Measurements from ENCODE around the gene LMO4. TPM values are rescaled to one million over a fixed set of nuclear protein-coding genes. Genes with fewer than 3 reads are reported as not detected.

LMO4 gene
- polyA plus RNA-seq (2013, experiment 1 of 4), result 80.6 TPM
- polyA plus RNA-seq (2013, experiment 2 of 4), result 79.9 TPM
- polyA plus RNA-seq (2013, experiment 3 of 4), result 76.9 TPM
- 90.1 TPM for polyA plus RNA-seq (2013, experiment 4 of 4)

- no peaks in the 10 kb centered on the region for H3K9me3 ChIP-seq (ENCODE audit: control insufficient read depth, low read length)
- H3K4me3 ChIP-seq (ENCODE audit: insufficient read depth, low read depth, low read length), result peak within 1 kb of the TSS; percentile 85
- WGBS, 2 experiments, result 0 to 1% methylated on average over 93 of the region's 93 CpGs
- H3K27ac ChIP-seq (ENCODE audit: insufficient read depth, low read depth, low read length, poor library complexity, severe bottlenecking), result peak within 1 kb of the TSS; percentile 95
- H3K4me1 ChIP-seq (ENCODE audit: control insufficient read depth, insufficient read depth, low read length), result peaks cover 19% of the 10 kb centered on the region
- no peaks in the 10 kb centered on the region for H3K27me3 ChIP-seq (ENCODE audit: control insufficient read depth, insufficient read depth, low read length, poor library complexity, severe bottlenecking)
- H3K36me3 ChIP-seq (ENCODE audit: control insufficient read depth, insufficient read depth, low read length), result no peaks in the 10 kb centered on the region
Observed at GRCh38 chr1:87328272-87329050, at the start of gene LMO4. Gene LMO4 (plus strand): TSS chr1:87328880. CDS start chr1:87332016, 3,136 bp downstream.

- Histone ChIP-seq H3K27ac (ENCODE audit: insufficient read depth, low read depth, low read length, poor library complexity, severe bottlenecking) (no peak overlapping the region), H3K9me3 (ENCODE audit: control insufficient read depth, low read length) (no peaks in the 10 kb centered on the region), H3K36me3 (ENCODE audit: control insufficient read depth, insufficient read depth, low read length) (no peaks in the 10 kb centered on the region), H3K27me3 (ENCODE audit: control insufficient read depth, insufficient read depth, low read length, poor library complexity, severe bottlenecking) (no peaks in the 10 kb centered on the region), H3K4me3 (ENCODE audit: insufficient read depth, low read depth, low read length) (no peak overlapping the region), H3K4me1 (ENCODE audit: control insufficient read depth, insufficient read depth, low read length) (peaks cover 12% of the 10 kb centered on the region)
- WGBS, 2 experiments, result 86 to 93% methylated on average over 2 of the region's 2 CpGs
Observed at GRCh38 chr1:87279536-87279875, 49.2 kb upstream of the LMO4 start.

GRCh38 chr1:87279966-87280535 is 48.6 kb upstream of the LMO4 start:
- peaks cover 7% of the 10 kb centered on the region for H3K4me1 ChIP-seq (ENCODE audit: control insufficient read depth, insufficient read depth, low read length)
- H3K4me3 ChIP-seq (ENCODE audit: insufficient read depth, low read depth, low read length), result no peak overlapping the region
- H3K27ac ChIP-seq (ENCODE audit: insufficient read depth, low read depth, low read length, poor library complexity, severe bottlenecking), result no peak overlapping the region
- H3K36me3 ChIP-seq (ENCODE audit: control insufficient read depth, insufficient read depth, low read length), result no peaks in the 10 kb centered on the region
- H3K27me3 ChIP-seq (ENCODE audit: control insufficient read depth, insufficient read depth, low read length, poor library complexity, severe bottlenecking), result no peaks in the 10 kb centered on the region
- 65 to 68% methylated on average over 2 of the region's 2 CpGs for whole genome bisulfite sequencing, 2 experiments
- no peaks in the 10 kb centered on the region for H3K9me3 ChIP-seq (ENCODE audit: control insufficient read depth, low read length)

GRCh38 chr1:87284456-87285240 is 44.0 kb upstream of the LMO4 start:
- H3K36me3 ChIP-seq (ENCODE audit: control insufficient read depth, insufficient read depth, low read length), result no peaks in the 10 kb centered on the region
- WGBS, 2 experiments, result 88 to 91% methylated on average over 13 of the region's 13 CpGs

GRCh38 chr1:87291107-87291506 is 37.6 kb upstream of the LMO4 start:
- H3K36me3 ChIP-seq (ENCODE audit: control insufficient read depth, insufficient read depth, low read length), result no peaks in the 10 kb centered on the region
- no peaks in the 10 kb centered on the region for H3K9me3 ChIP-seq (ENCODE audit: control insufficient read depth, low read length)
- no peak overlapping the region for H3K4me3 ChIP-seq (ENCODE audit: insufficient read depth, low read depth, low read length)
- H3K4me1 ChIP-seq (ENCODE audit: control insufficient read depth, insufficient read depth, low read length), result no peaks in the 10 kb centered on the region
- H3K27me3 ChIP-seq (ENCODE audit: control insufficient read depth, insufficient read depth, low read length, poor library complexity, severe bottlenecking), result no peaks in the 10 kb centered on the region
- WGBS, 2 experiments, result 78 to 85% methylated on average over 1 of the region's 1 CpG
- H3K27ac ChIP-seq (ENCODE audit: insufficient read depth, low read depth, low read length, poor library complexity, severe bottlenecking), result no peak overlapping the region

More at GRCh38 chr1:87284456-87285240, 44.0 kb upstream of the LMO4 start:
- H3K4me3 ChIP-seq (ENCODE audit: insufficient read depth, low read depth, low read length), result no peak overlapping the region
- H3K9me3 ChIP-seq (ENCODE audit: control insufficient read depth, low read length), result no peaks in the 10 kb centered on the region
- no peaks in the 10 kb centered on the region for H3K4me1 ChIP-seq (ENCODE audit: control insufficient read depth, insufficient read depth, low read length)
- no peaks in the 10 kb centered on the region for H3K27me3 ChIP-seq (ENCODE audit: control insufficient read depth, insufficient read depth, low read length, poor library complexity, severe bottlenecking)
- H3K27ac ChIP-seq (ENCODE audit: insufficient read depth, low read depth, low read length, poor library complexity, severe bottlenecking), result no peak overlapping the region

GRCh38 chr1:87292684-87293493 is 35.8 kb upstream of the LMO4 start:
- Histone ChIP-seq H3K9me3 (ENCODE audit: control insufficient read depth, low read length) (no peaks in the 10 kb centered on the region), H3K4me3 (ENCODE audit: insufficient read depth, low read depth, low read length) (no peak overlapping the region), H3K27ac (ENCODE audit: insufficient read depth, low read depth, low read length, poor library complexity, severe bottlenecking) (no peak overlapping the region), H3K27me3 (ENCODE audit: control insufficient read depth, insufficient read depth, low read length, poor library complexity, severe bottlenecking) (no peaks in the 10 kb centered on the region), H3K36me3 (ENCODE audit: control insufficient read depth, insufficient read depth, low read length) (no peaks in the 10 kb centered on the region), H3K4me1 (ENCODE audit: control insufficient read depth, insufficient read depth, low read length) (no peaks in the 10 kb centered on the region)
- WGBS, 2 experiments, result 28 to 29% methylated on average over 6 of the region's 9 CpGs

GRCh38 chr1:87294633-87295032 is 34.0 kb upstream of the LMO4 start:
- H3K4me3 ChIP-seq (ENCODE audit: insufficient read depth, low read depth, low read length), result no peak overlapping the region
- H3K27me3 ChIP-seq (ENCODE audit: control insufficient read depth, insufficient read depth, low read length, poor library complexity, severe bottlenecking), result no peaks in the 10 kb centered on the region
- H3K4me1 ChIP-seq (ENCODE audit: control insufficient read depth, insufficient read depth, low read length), result no peaks in the 10 kb centered on the region
- H3K9me3 ChIP-seq (ENCODE audit: control insufficient read depth, low read length), result no peaks in the 10 kb centered on the region
- no peaks in the 10 kb centered on the region for H3K36me3 ChIP-seq (ENCODE audit: control insufficient read depth, insufficient read depth, low read length)
- no peak overlapping the region for H3K27ac ChIP-seq (ENCODE audit: insufficient read depth, low read depth, low read length, poor library complexity, severe bottlenecking)
- 56 to 62% methylated on average over 5 of the region's 5 CpGs for whole genome bisulfite sequencing, 2 experiments

- Histone ChIP-seq H3K4me3 (ENCODE audit: insufficient read depth, low read depth, low read length) (no peak overlapping the region), H3K9me3 (ENCODE audit: control insufficient read depth, low read length) (no peaks in the 10 kb centered on the region), H3K27ac (ENCODE audit: insufficient read depth, low read depth, low read length, poor library complexity, severe bottlenecking) (no peak overlapping the region), H3K4me1 (ENCODE audit: control insufficient read depth, insufficient read depth, low read length) (no peaks in the 10 kb centered on the region), H3K36me3 (ENCODE audit: control insufficient read depth, insufficient read depth, low read length) (no peaks in the 10 kb centered on the region), H3K27me3 (ENCODE audit: control insufficient read depth, insufficient read depth, low read length, poor library complexity, severe bottlenecking) (no peaks in the 10 kb centered on the region)
- 43 to 48% methylated on average over 11 of the region's 11 CpGs for WGBS, 2 experiments
Observed at GRCh38 chr1:87295445-87296110, 33.1 kb upstream of the LMO4 start.

- no peaks in the 10 kb centered on the region for H3K4me1 ChIP-seq (ENCODE audit: control insufficient read depth, insufficient read depth, low read length)
- no peak overlapping the region for H3K27ac ChIP-seq (ENCODE audit: insufficient read depth, low read depth, low read length, poor library complexity, severe bottlenecking)
- H3K27me3 ChIP-seq (ENCODE audit: control insufficient read depth, insufficient read depth, low read length, poor library complexity, severe bottlenecking), result no peaks in the 10 kb centered on the region
- H3K4me3 ChIP-seq (ENCODE audit: insufficient read depth, low read depth, low read length), result no peak overlapping the region
- no peaks in the 10 kb centered on the region for H3K9me3 ChIP-seq (ENCODE audit: control insufficient read depth, low read length)
- 92 to 95% methylated on average over 6 of the region's 6 CpGs for WGBS, 2 experiments
- no peaks in the 10 kb centered on the region for H3K36me3 ChIP-seq (ENCODE audit: control insufficient read depth, insufficient read depth, low read length)
Observed at GRCh38 chr1:87296206-87296605, 32.5 kb upstream of the LMO4 start.
